ENCODE measurements around the gene TMEM219.

The TMEM219 gene

GRCh38 chr16:29994600-29995323, 32.9 kb downstream of the TMEM219 start:
- DNase-seq (ENCODE audit: low read depth in 3 of 3, low spot score in 1 of 3): peak in 1 of 3 donors; percentile 64

- peak; percentile 60 to 78 (median 71) for DNase-seq (ENCODE audit: low read depth in 3 of 3, low spot score in 1 of 3)
Observed at GRCh38 chr16:29995324-29995910, 33.5 kb downstream of the TMEM219 start, which contains the start of gene HIRIP3. HIRIP3 (minus strand) TSS chr16:29995617; CDS start chr16:29995605, 12 bp downstream.

- DNase-seq (ENCODE audit: low read depth in 3 of 3, low spot score in 1 of 3): peak; percentile 97 to 99 (median 97)
Observed at GRCh38 chr16:29995911-29996765, 34.3 kb downstream of the TMEM219 start, which contains the start of gene INO80E. INO80E (plus strand) TSS chr16:29996241; CDS start chr16:29996311, 70 bp downstream.

- DNase-seq (ENCODE audit: low read depth in 3 of 3, low spot score in 1 of 3): no peak
Observed at GRCh38 chr16:29996766-29997250, 34.9 kb downstream of the TMEM219 start.

GRCh38 chr16:29999605-30000004, 37.7 kb downstream of the TMEM219 start:
- no peak for DNase-seq (ENCODE audit: low read depth in 3 of 3, low spot score in 1 of 3)

GRCh38 chr16:30000735-30001631, 39.1 kb downstream of the TMEM219 start:
- DNase-seq (ENCODE audit: low read depth in 3 of 3, low spot score in 1 of 3): no peak

- DNase-seq (ENCODE audit: low read depth in 3 of 3, low spot score in 1 of 3): no peak
Observed at GRCh38 chr16:30002614-30003346, 40.9 kb downstream of the TMEM219 start.

- DNase-seq (ENCODE audit: low read depth in 3 of 3, low spot score in 1 of 3): no peak
Observed at GRCh38 chr16:30003670-30004423, 42.0 kb downstream of the TMEM219 start.

GRCh38 chr16:30004424-30004776, 42.5 kb downstream of the TMEM219 start:
- DNase-seq (ENCODE audit: low read depth in 3 of 3, low spot score in 1 of 3): no peak

- DNase-seq (ENCODE audit: low read depth in 3 of 3, low spot score in 1 of 3): no peak
Observed at GRCh38 chr16:30004811-30005242, 42.9 kb downstream of the TMEM219 start.

GRCh38 chr16:30005341-30006094, 43.6 kb downstream of the TMEM219 start:
- DNase-seq (ENCODE audit: low read depth in 3 of 3, low spot score in 1 of 3): peak in 1 of 3 donors; percentile 22

- no peak for DNase-seq (ENCODE audit: low read depth in 3 of 3, low spot score in 1 of 3)
Observed at GRCh38 chr16:30006095-30006473, 44.2 kb downstream of the TMEM219 start.

- DNase-seq (ENCODE audit: low read depth in 3 of 3, low spot score in 1 of 3): no peak
Observed at GRCh38 chr16:30006659-30007377, 44.9 kb downstream of the TMEM219 start.

- no peak for DNase-seq (ENCODE audit: low read depth in 3 of 3, low spot score in 1 of 3)
Observed at GRCh38 chr16:30007378-30007895, 45.6 kb downstream of the TMEM219 start.

- no peak for DNase-seq (ENCODE audit: low read depth in 3 of 3, low spot score in 1 of 3)
Observed at GRCh38 chr16:30009085-30009862, 47.4 kb downstream of the TMEM219 start.

- no peak for DNase-seq (ENCODE audit: low read depth in 3 of 3, low spot score in 1 of 3)
Observed at GRCh38 chr16:30009990-30010843, 48.3 kb downstream of the TMEM219 start.

Data from stimulated activated CD4-positive, alpha-beta T cell treated with anti-CD3 and anti-CD28 coated beads, TNF-alpha, amount 100 ng/mL, for 1 hour (primary cell).